ENCODE results near the gene UMAD1.

DNA sequence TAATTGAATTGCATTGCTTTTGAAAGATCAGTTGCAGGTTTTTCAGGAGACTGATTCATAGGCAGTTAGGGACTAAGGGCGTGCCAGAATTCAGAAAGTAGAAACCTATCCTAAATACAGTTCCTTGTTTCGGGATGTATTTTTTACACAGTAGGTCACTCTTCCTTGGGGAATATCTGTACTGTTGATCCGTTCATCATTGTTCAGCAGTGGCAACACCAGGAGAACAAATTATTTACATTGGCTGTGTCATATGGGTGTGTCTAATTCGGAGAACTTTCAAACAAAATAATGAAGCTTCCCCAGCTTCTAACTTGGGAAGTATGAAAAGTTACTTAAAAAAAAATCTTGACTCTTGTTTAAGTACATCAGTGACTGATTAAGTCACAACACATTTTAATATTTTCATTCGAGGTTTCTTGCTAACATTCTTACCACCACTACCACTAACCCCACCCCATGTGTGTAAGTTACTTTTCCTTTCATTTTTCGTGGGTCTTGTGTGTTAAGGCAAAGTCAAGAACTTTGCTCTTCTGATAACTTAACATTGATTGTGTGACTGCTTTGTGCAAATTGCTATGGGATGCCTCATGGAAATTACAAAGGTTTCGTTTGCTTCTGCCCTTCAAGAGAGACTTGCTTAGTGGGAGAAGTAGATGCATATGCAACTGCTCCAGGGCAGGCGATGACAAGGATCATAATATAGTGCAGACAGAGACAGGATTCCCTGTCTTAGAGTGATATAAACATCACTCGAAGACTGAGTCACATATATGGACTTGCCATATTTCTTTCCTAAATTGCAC lies 121.6 kb downstream of the UMAD1 start:
- TF ChIP-seq, protein P1, sequence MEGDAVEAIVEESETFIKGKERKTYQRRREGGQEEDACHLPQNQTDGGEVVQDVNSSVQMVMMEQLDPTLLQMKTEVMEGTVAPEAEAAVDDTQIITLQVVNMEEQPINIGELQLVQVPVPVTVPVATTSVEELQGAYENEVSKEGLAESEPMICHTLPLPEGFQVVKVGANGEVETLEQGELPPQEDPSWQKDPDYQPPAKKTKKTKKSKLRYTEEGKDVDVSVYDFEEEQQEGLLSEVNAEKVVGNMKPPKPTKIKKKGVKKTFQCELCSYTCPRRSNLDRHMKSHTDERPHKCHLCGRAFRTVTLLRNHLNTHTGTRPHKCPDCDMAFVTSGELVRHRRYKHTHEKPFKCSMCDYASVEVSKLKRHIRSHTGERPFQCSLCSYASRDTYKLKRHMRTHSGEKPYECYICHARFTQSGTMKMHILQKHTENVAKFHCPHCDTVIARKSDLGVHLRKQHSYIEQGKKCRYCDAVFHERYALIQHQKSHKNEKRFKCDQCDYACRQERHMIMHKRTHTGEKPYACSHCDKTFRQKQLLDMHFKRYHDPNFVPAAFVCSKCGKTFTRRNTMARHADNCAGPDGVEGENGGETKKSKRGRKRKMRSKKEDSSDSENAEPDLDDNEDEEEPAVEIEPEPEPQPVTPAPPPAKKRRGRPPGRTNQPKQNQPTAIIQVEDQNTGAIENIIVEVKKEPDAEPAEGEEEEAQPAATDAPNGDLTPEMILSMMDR (IDR thresholded peaks at IDR 0.05), result no peak
- TF ChIP-seq POLR2A (IDR thresholded peaks at IDR 0.05), result no peak
